Measurements from ENCODE around the gene RGS9BP. TPM values are rescaled to one million over a fixed set of nuclear protein-coding genes. Genes with fewer than 3 reads are reported as not detected.
"Not testable (repeated sequence)": the region's sequence is repeated elsewhere in the genome, so short reads cannot be mapped to it uniquely, and the experiment has no call there.

RGS9BP gene
- total RNA-seq, 1 donor from 2014 or later = 0.18 TPM

GRCh38 chr19:32702010-32702409 lies 26.4 kb downstream of the RGS9BP start:
- Histone ChIP-seq H3K27ac (ENCODE audit: low read depth, low read length) (no peak overlapping the region), H4K20me1 (ENCODE audit: insufficient read depth, low read length) (peaks cover 31% of the 10 kb centered on the region), H3K4me2 (ENCODE audit: low read length) (no peak overlapping the region), H3K9ac (ENCODE audit: low read length) (no peak overlapping the region), H3K36me3 (ENCODE audit: insufficient read depth, low read length) (no peaks in the 10 kb centered on the region), H3K9me3 (ENCODE audit: insufficient read depth, low read depth, low read length) (no peaks in the 10 kb centered on the region), H3K4me3 (ENCODE audit: insufficient read depth, low read depth, low read length) (no peak overlapping the region), H3K27me3 (ENCODE audit: insufficient read depth, low read length) (no peaks in the 10 kb centered on the region), H3K4me1 (ENCODE audit: insufficient read depth, low read length) (no peaks in the 10 kb centered on the region), H3K79me2 (ENCODE audit: insufficient read depth, low read length) (peaks cover 41% of the 10 kb centered on the region), H2AFZ (ENCODE audit: low read depth, low read length) (no peak overlapping the region)
- Mint-ChIP-seq H3K27me3 (ENCODE audit: low read depth, unreplicated experiment) (no peaks in the 10 kb centered on the region), H3K4me1 (ENCODE audit: low read depth, unreplicated experiment) (no peaks in the 10 kb centered on the region), H3K27ac (ENCODE audit: unreplicated experiment) (no peak overlapping the region), H3K4me3 (ENCODE audit: unreplicated experiment) (no peak overlapping the region), H3K36me3 (ENCODE audit: low read depth, unreplicated experiment) (peaks cover 17% of the 10 kb centered on the region), H3K9me3 (ENCODE audit: unreplicated experiment) (peaks cover 3% of the 10 kb centered on the region)
- FAIRE-seq (no peak), DNase-seq (ENCODE audit: low read depth) (no peak)
- TF ChIP-seq EZH2 (IDR thresholded peaks at IDR 0.05; ENCODE audit: insufficient read depth, low read length) (no peak), CTCF (IDR thresholded peaks at IDR 0.05; ENCODE audit: insufficient read depth, low read depth, low read length) (no peak)

GRCh38 chr19:32704006-32704405 lies 28.4 kb downstream of the RGS9BP start:
- not testable (repeated sequence) for H3K27me3 Mint-ChIP-seq (ENCODE audit: low read depth, unreplicated experiment); H3K27ac Mint-ChIP-seq (ENCODE audit: unreplicated experiment); H3K27me3 ChIP-seq (ENCODE audit: insufficient read depth, low read length); H2AFZ ChIP-seq (ENCODE audit: low read depth, low read length); H3K9me3 ChIP-seq (ENCODE audit: insufficient read depth, low read depth, low read length); H3K9me3 Mint-ChIP-seq (ENCODE audit: unreplicated experiment); H3K9ac ChIP-seq (ENCODE audit: low read length); DNase-seq (ENCODE audit: low read depth); H3K4me1 Mint-ChIP-seq (ENCODE audit: low read depth, unreplicated experiment); H3K4me2 ChIP-seq (ENCODE audit: low read length); H3K27ac ChIP-seq (ENCODE audit: low read depth, low read length); H3K4me1 ChIP-seq (ENCODE audit: insufficient read depth, low read length); FAIRE-seq; H3K4me3 Mint-ChIP-seq (ENCODE audit: unreplicated experiment); H3K4me3 ChIP-seq (ENCODE audit: insufficient read depth, low read depth, low read length); H3K36me3 ChIP-seq (ENCODE audit: insufficient read depth, low read length)
- Histone ChIP-seq H4K20me1 (ENCODE audit: insufficient read depth, low read length) (peaks cover 34% of the 10 kb centered on the region), H3K79me2 (ENCODE audit: insufficient read depth, low read length) (peaks cover 37% of the 10 kb centered on the region)
- peaks cover 17% of the 10 kb centered on the region for H3K36me3 Mint-ChIP-seq (ENCODE audit: low read depth, unreplicated experiment)

GRCh38 chr19:32708457-32708856 lies 32.8 kb downstream of the RGS9BP start:
- no peak overlapping the region for H3K27ac Mint-ChIP-seq (ENCODE audit: unreplicated experiment)

More at GRCh38 chr19:32708457-32708856, 32.8 kb downstream of the RGS9BP start:
- Histone ChIP-seq H3K9ac (ENCODE audit: low read length) (no peak overlapping the region), H3K9me3 (ENCODE audit: insufficient read depth, low read depth, low read length) (no peaks in the 10 kb centered on the region), H3K36me3 (ENCODE audit: insufficient read depth, low read length) (peaks cover 3% of the 10 kb centered on the region), H3K79me2 (ENCODE audit: insufficient read depth, low read length) (peaks cover 14% of the 10 kb centered on the region), H3K27me3 (ENCODE audit: insufficient read depth, low read length) (no peaks in the 10 kb centered on the region), H4K20me1 (ENCODE audit: insufficient read depth, low read length) (peaks cover 15% of the 10 kb centered on the region), H3K4me3 (ENCODE audit: insufficient read depth, low read depth, low read length) (no peak overlapping the region), H3K4me2 (ENCODE audit: low read length) (no peak overlapping the region), H3K27ac (ENCODE audit: low read depth, low read length) (no peak overlapping the region), H3K4me1 (ENCODE audit: insufficient read depth, low read length) (no peaks in the 10 kb centered on the region), H2AFZ (ENCODE audit: low read depth, low read length) (no peak overlapping the region)
- TF ChIP-seq EZH2 (IDR thresholded peaks at IDR 0.05; ENCODE audit: insufficient read depth, low read length) (no peak), CTCF (IDR thresholded peaks at IDR 0.05; ENCODE audit: insufficient read depth, low read depth, low read length) (no peak)
- Mint-ChIP-seq H3K36me3 (ENCODE audit: low read depth, unreplicated experiment) (peaks cover 9% of the 10 kb centered on the region), H3K9me3 (ENCODE audit: unreplicated experiment) (peaks cover 3% of the 10 kb centered on the region), H3K4me1 (ENCODE audit: low read depth, unreplicated experiment) (no peaks in the 10 kb centered on the region), H3K4me3 (ENCODE audit: unreplicated experiment) (no peak overlapping the region), H3K27me3 (ENCODE audit: low read depth, unreplicated experiment) (no peaks in the 10 kb centered on the region)
- no peak for DNase-seq (ENCODE audit: low read depth)
- FAIRE-seq = no peak

Data from astrocyte (in vitro differentiated cells and primary cell).